ENCODE measurements around the gene VWA7. TPM values are rescaled to one million over a fixed set of nuclear protein-coding genes. Genes with fewer than 3 reads are reported as not detected.
A peak's percentile ranks its signal among the peaks of the same experiment; 100 is the strongest.
"Not testable (repeated sequence)": the region's sequence is repeated elsewhere in the genome, so short reads cannot be mapped to it uniquely, and the experiment has no call there.

The VWA7 gene
- total and polyA plus RNA-seq, 12 donors: 0.17 to 8.1 (median 0.68) TPM

DNA sequence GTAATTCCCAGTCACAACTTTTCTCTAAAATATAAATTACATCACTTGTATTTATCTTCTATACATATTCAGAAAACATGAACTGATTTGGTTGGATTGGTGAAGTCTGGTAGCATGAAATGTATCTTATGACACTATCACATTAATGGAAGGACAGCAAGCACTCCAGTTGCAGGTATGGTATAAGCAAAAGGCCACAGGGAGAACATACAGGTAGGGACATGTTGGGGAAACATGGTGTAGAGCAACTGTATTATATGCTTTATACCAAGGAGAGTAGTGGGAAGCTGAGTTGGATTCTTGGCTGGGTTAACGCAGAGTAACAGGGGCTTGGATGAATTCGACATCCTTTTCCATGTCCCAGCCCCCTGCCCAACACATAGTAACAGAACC lies 19.9 kb upstream of the VWA7 start:
- Histone ChIP-seq H3K9me3 (replicated peaks in 1 of 3) (no peaks in the 10 kb centered on the region), H3K4me1 (replicated peaks in 1 of 2) (peaks cover 13 to 23% of the 10 kb centered on the region in 2 donors), H3K36me3 (replicated peaks in 1 of 2) (peaks cover 0 to 12% of the 10 kb centered on the region in 2 donors), H3K27ac (peak overlapping the region in 1 of 5 donors; percentile 97), H3K4me3 (no peak overlapping the region), H3K27me3 (no peaks in the 10 kb centered on the region)
- DNase-seq: no peak
- intact Hi-C loops (cut with DNase I): no loop called here
- WGBS, 4 donors: 85 to 100% (median 90%) methylated on average over 2 of the region's 2 CpGs
- no peak for TF ChIP-seq POLR2A (IDR thresholded peaks at IDR 0.05)
- TF ChIP-seq, protein P1, sequence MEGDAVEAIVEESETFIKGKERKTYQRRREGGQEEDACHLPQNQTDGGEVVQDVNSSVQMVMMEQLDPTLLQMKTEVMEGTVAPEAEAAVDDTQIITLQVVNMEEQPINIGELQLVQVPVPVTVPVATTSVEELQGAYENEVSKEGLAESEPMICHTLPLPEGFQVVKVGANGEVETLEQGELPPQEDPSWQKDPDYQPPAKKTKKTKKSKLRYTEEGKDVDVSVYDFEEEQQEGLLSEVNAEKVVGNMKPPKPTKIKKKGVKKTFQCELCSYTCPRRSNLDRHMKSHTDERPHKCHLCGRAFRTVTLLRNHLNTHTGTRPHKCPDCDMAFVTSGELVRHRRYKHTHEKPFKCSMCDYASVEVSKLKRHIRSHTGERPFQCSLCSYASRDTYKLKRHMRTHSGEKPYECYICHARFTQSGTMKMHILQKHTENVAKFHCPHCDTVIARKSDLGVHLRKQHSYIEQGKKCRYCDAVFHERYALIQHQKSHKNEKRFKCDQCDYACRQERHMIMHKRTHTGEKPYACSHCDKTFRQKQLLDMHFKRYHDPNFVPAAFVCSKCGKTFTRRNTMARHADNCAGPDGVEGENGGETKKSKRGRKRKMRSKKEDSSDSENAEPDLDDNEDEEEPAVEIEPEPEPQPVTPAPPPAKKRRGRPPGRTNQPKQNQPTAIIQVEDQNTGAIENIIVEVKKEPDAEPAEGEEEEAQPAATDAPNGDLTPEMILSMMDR (IDR thresholded peaks at IDR 0.05): no peak

DNA sequence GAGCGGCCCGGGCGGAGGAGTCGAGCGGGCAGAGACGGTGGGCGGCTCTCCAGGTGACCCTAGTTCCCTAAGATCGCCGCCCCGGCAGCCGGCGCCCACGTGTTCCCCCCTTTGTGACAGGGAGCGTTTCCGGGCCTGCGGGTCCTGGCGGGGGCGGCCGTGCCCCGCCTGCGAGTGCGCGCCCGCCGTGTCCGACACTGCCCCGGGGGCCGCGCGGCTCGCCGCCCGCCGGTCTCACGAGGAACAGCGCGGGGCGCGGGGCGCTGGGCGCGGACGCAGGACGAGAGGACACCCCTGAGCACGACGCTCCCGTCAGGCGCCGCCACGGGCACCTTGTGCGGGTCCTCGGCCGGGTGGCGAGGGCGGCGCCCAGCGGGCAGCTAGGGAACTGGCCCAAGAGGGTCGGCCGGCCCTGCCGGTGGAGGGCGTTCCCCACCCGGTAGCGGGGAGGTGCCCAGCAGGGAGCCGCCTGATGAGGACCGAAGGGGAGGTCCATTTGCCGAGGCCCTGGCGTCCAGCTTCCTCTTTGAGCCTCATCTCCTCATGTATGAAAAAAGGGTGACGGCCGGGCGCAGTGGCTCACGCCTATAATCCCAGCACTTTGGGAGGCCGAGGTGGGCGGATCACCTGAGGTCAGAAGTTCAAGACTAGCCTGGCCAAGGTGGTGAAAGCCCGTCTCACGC lies 18.6 kb upstream of the VWA7 start, which contains the start of gene VARS1:
Gene VARS1, minus strand, starts transcription at position 137 of the 683 bp plus-strand sequence. CDS start 535 bp downstream, outside the sequence.
- Histone ChIP-seq H3K36me3 (replicated peaks in 1 of 2) (peaks cover 0 to 12% of the 10 kb centered on the region in 2 donors), H3K4me3 (peak within 1 kb of the TSS; percentile 73 to 92 (median 90)), H3K27me3 (no peaks in the 10 kb centered on the region), H3K4me1 (replicated peaks in 1 of 2) (peaks cover 13 to 23% of the 10 kb centered on the region in 2 donors), H3K27ac (peak within 1 kb of the TSS; percentile 56 to 100 (median 87)), H3K9me3 (replicated peaks in 1 of 3) (no peaks in the 10 kb centered on the region)
- intact Hi-C loops (cut with DNase I): no loop called here
- peak in 1 of 2 donors; percentile 43 for TF ChIP-seq POLR2A (IDR thresholded peaks at IDR 0.05)
- TF ChIP-seq, protein P1 (IDR thresholded peaks at IDR 0.05): peak; percentile 52 to 97 (median 78)
- peak; percentile 91 to 94 (median 92) for DNase-seq
- 0 to 2% (median 1%) methylated on average over 1 to 75 of the region's 75 CpGs for WGBS, 4 donors

DNA sequence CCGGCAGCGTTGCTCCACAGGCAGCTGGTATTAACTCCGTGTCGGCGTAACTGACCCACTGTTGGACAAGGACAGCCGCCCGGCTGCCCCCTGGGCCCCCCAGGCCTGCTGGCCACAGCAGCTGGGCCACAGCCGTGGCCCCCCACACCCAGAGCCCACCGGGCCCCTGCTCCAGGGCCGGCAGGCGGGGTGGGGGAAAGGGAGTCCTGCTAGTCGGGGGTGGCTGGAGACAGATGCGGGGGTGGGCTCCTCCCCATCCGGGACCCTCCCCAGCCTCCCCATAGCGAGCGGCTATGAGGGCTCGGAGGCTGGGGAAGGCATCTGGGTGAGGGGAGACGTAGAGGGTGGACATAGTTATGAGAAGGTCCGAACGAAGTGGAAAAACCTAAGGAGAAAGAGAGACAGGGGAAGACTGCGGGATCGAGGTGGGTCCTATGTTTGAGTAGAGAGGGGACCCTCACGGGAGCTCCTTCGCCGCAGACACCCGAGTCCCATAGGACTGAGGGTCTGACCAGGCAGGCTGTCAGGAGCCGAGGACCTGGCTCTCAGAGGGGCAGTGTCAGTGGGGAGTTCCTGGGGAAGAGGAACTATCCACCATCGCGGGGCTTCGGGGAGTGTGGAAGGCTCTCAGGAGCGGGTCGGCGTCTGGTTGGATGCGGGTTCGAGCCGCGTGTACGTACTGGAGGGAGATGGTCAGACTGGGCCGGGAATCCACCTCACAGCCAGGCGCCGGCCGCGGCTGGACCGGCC lies 17.9 kb upstream of the VWA7 start:
- WGBS, 4 donors: 0 to 2% (median 2%) methylated on average over 17 to 44 of the region's 44 CpGs
- no peaks in the 10 kb centered on the region for H3K9me3 ChIP-seq (replicated peaks in 1 of 3)
- TF ChIP-seq, protein P1 (IDR thresholded peaks at IDR 0.05): no peak
- H3K4me1 ChIP-seq (replicated peaks in 1 of 2): peaks cover 13 to 23% of the 10 kb centered on the region in 2 donors
- DNase-seq: no peak
- peak overlapping the region; percentile 73 to 92 (median 90) for H3K4me3 ChIP-seq
- intact Hi-C loops (cut with DNase I): no loop called here
- no peaks in the 10 kb centered on the region for H3K27me3 ChIP-seq
- peaks cover 0 to 16% of the 10 kb centered on the region in 2 donors for H3K36me3 ChIP-seq (replicated peaks in 1 of 2)
- H3K27ac ChIP-seq: peak overlapping the region; percentile 56 to 100 (median 87)

DNA sequence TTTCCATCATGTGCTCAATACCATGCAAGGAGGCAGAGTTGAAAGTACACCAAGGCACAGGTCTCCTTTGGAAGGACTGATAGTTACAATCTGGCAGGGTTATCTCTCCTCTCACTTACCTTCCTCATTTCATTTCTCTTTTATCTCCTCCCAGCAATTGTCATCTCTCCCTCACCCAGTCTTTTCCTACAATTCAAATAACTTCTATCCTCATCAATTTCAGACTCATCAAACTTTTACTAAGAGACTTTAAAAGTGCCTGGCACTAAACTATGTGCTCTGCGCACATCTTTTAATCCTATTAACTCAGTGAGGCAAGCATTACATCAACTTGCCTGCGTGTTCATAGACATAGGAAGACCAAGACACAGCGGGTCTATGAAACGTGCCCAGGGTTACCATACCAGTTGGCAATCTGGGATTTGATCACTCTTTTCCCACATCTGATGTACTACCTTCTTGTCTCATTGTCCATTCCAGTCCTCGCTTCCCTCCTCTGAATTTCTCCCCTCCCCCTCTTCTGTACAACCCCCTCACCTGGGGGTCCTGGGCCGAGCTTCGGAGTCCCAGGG lies 17.3 kb upstream of the VWA7 start:
- WGBS, 4 donors: 24 to 39% (median 25%) methylated on average over 5 to 7 of the region's 7 CpGs
- Histone ChIP-seq H3K4me1 (replicated peaks in 1 of 2) (peaks cover 13 to 23% of the 10 kb centered on the region in 2 donors), H3K9me3 (replicated peaks in 1 of 3) (no peaks in the 10 kb centered on the region), H3K27ac (peak overlapping the region; percentile 31 to 100 (median 87)), H3K27me3 (no peaks in the 10 kb centered on the region), H3K36me3 (replicated peaks in 1 of 2) (peaks cover 0 to 18% of the 10 kb centered on the region in 2 donors), H3K4me3 (peak overlapping the region in 3 of 4 donors; percentile 89 to 92 (median 90))
- intact Hi-C loops (cut with DNase I): no loop called here
- TF ChIP-seq, protein P1 (IDR thresholded peaks at IDR 0.05): no peak
- TF ChIP-seq POLR2A (IDR thresholded peaks at IDR 0.05): no peak
- DNase-seq: no peak

DNA sequence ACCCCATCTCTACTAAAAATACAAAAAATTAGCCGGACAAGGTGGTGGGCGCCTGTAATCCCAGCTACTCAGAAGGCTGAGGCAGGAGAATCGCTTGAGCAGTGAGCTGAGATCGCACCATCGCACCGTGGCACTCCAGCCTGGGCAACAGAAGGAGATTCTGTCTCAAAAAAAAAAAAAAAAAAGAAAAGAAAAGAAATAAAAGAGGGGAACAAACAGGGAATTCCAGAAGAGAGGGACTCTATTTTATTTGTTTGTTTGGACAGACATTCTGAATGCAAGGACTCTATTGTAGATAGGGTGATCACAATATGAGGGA lies 16.8 kb upstream of the VWA7 start:
- intact Hi-C loops (cut with DNase I); H3K4me3 ChIP-seq; DNase-seq; H3K27me3 ChIP-seq; H3K9me3 ChIP-seq (replicated peaks in 1 of 3): not testable (repeated sequence)
- Histone ChIP-seq H3K27ac (peak overlapping the region in 2 of 5 donors; percentile 97 to 100), H3K4me1 (replicated peaks in 1 of 2) (peaks cover 13 to 23% of the 10 kb centered on the region in 2 donors), H3K36me3 (replicated peaks in 1 of 2) (peaks cover 0 to 18% of the 10 kb centered on the region in 2 donors)
- 91 to 96% (median 93%) methylated on average over 6 of the region's 6 CpGs for WGBS, 4 donors
